OCI-LY1 (cell line): ENCODE measurements around the gene SERPINB8.

Experiments used
- H2AFZ ChIP-seq: fragments of 200-600 bp; sonication (generic), shearing (Covaris generic); 2 replicates; pipeline ENCODE4 v1.6.0; 2014; ENCODE audit warnings: antibody characterized with exemption, mild to moderate bottlenecking, low read length
- H3F3A ChIP-seq: fragments of 200-600 bp; sonication (generic), shearing (Covaris generic); 2 replicates; pipeline ENCODE4 v1.6.0; 2014; ENCODE audit warnings: mild to moderate bottlenecking, antibody characterized with exemption, low read length, moderate library complexity; ENCODE audit not compliant: insufficient read depth
- H3K27ac ChIP-seq: fragments of 200-600 bp; sonication (generic); 2 replicates; pipeline ENCODE4 v1.5.1; 2014; ENCODE audit warnings: low read length, mixed run types, mild to moderate bottlenecking, low read depth; ENCODE audit not compliant: poor library complexity, severe bottlenecking
- H3K27me3 ChIP-seq: fragments of 200-600 bp; sonication (generic); 2 replicates; pipeline ENCODE4 v1.6.0; 2014; ENCODE audit warnings: antibody characterized with exemption, mild to moderate bottlenecking, low read length, moderate library complexity; ENCODE audit not compliant: insufficient read depth
- H3K36me3 ChIP-seq: fragments of 200-600 bp; sonication (generic); 2 replicates; pipeline ENCODE4 v1.6.1; 2014; ENCODE audit warnings: mild to moderate bottlenecking, antibody characterized with exemption, low read length, moderate library complexity, mixed read lengths; ENCODE audit not compliant: insufficient read depth
- H3K4me1 ChIP-seq: fragments of 200-600 bp; sonication (generic); 2 replicates; pipeline ENCODE4 v1.5.1; 2014; ENCODE audit warnings: mild to moderate bottlenecking, low read length, moderate library complexity; ENCODE audit not compliant: insufficient read depth, severe bottlenecking
- H3K4me2 ChIP-seq: fragments of 200-600 bp; sonication (generic), shearing (Covaris generic); 2 replicates; pipeline ENCODE4 v1.6.1; 2014; ENCODE audit warnings: low read length
- H3K4me3 ChIP-seq: fragments of 200-600 bp; sonication (generic); 2 replicates; pipeline ENCODE4 v1.5.1; 2014; ENCODE audit warnings: low read length, low read depth, mild to moderate bottlenecking, mixed read lengths; ENCODE audit not compliant: poor library complexity, severe bottlenecking
- H3K79me2 ChIP-seq: fragments of 200-600 bp; shearing (Covaris generic); 2 replicates; pipeline ENCODE4 v1.6.1; 2016; ENCODE audit warnings: mixed run types, low read length, mixed read lengths; ENCODE audit not compliant: insufficient read depth
- H3K9ac ChIP-seq: fragments of 200-600 bp; sonication (generic), shearing (Covaris generic); 2 replicates; pipeline ENCODE4 v1.6.1; 2014; ENCODE audit warnings: mild to moderate bottlenecking, low read length, mixed read lengths
- H3K9me2 ChIP-seq: fragments of 200-600 bp; sonication (generic), shearing (Covaris generic); 2 replicates; pipeline ENCODE4 v1.6.1; 2014; ENCODE audit warnings: low read depth, mild to moderate bottlenecking, low read length, mixed read lengths
- H3K9me3 ChIP-seq: fragments of 200-600 bp; shearing (Covaris generic); 2 replicates; pipeline ENCODE4 v1.6.1; 2014; ENCODE audit warnings: low read length, mixed read lengths
- H4K20me1 ChIP-seq: fragments of 200-600 bp; sonication (generic), shearing (Covaris generic); 2 replicates; pipeline ENCODE4 v1.6.0; 2016; ENCODE audit warnings: mild to moderate bottlenecking, low read length; ENCODE audit not compliant: insufficient read depth
- CTCF ChIP-seq: fragments of 200-600 bp; sonication (generic), shearing (Covaris generic); IDR thresholded peaks from 2 replicates; pipeline ENCODE4 v1.5.1; 2017; ENCODE audit warnings: mild to moderate bottlenecking, antibody characterized with exemption, low read length, moderate library complexity, mixed read lengths
- EZH2 ChIP-seq: fragments of 200-600 bp; sonication (generic), shearing (Covaris generic); IDR thresholded peaks from 2 replicates; pipeline ENCODE4 v1.8.0; 2017; ENCODE audit warnings: borderline replicate concordance, mixed run types, mild to moderate bottlenecking, antibody characterized with exemption, low read length, moderate library complexity, mixed read lengths

Gene SERPINB8

GRCh38 chr18:63992751-63993150 is 22.9 kb downstream of the SERPINB8 start:
- Histone ChIP-seq H3K36me3 (no peaks in the 10 kb centered on the region), H3K4me1 (no peaks in the 10 kb centered on the region), H3K4me3 (no peak overlapping the region), H3K79me2 (no peaks in the 10 kb centered on the region), H2AFZ (no peak overlapping the region), H3K27me3 (no peaks in the 10 kb centered on the region), H3K9me3 (no peaks in the 10 kb centered on the region), H3K4me2 (no peak overlapping the region), H3K9ac (no peak overlapping the region), H3F3A (no peaks in the 10 kb centered on the region), H3K9me2 (no peaks in the 10 kb centered on the region), H4K20me1 (no peaks in the 10 kb centered on the region), H3K27ac (no peak overlapping the region)
- TF ChIP-seq EZH2 = no peak
- no peak for TF ChIP-seq CTCF

GRCh38 chr18:63994783-63995399 is 25.0 kb downstream of the SERPINB8 start:
- Histone ChIP-seq H3K4me1 (no peaks in the 10 kb centered on the region), H3K27me3 (no peaks in the 10 kb centered on the region), H4K20me1 (no peaks in the 10 kb centered on the region), H3K9ac (no peak overlapping the region), H3K9me2 (no peaks in the 10 kb centered on the region), H3K27ac (no peak overlapping the region), H3K4me3 (no peak overlapping the region), H2AFZ (no peak overlapping the region), H3K9me3 (no peaks in the 10 kb centered on the region), H3K4me2 (no peak overlapping the region), H3F3A (no peaks in the 10 kb centered on the region), H3K36me3 (no peaks in the 10 kb centered on the region), H3K79me2 (no peaks in the 10 kb centered on the region)
- peak; percentile 80 for TF ChIP-seq CTCF
- no peak for TF ChIP-seq EZH2

GRCh38 chr18:63997041-63997440 is 27.2 kb downstream of the SERPINB8 start:
- no peaks in the 10 kb centered on the region for H4K20me1 ChIP-seq
- H3K9ac ChIP-seq = no peak overlapping the region
- no peaks in the 10 kb centered on the region for H3K36me3 ChIP-seq
- TF ChIP-seq CTCF = no peak
- no peak for TF ChIP-seq EZH2
- H3K4me3 ChIP-seq = no peak overlapping the region
- no peaks in the 10 kb centered on the region for H3K9me2 ChIP-seq
- no peaks in the 10 kb centered on the region for H3K27me3 ChIP-seq
- H3K79me2 ChIP-seq = no peaks in the 10 kb centered on the region
- H3K27ac ChIP-seq = no peak overlapping the region
- H3K4me1 ChIP-seq = no peaks in the 10 kb centered on the region
- no peak overlapping the region for H2AFZ ChIP-seq
- H3F3A ChIP-seq = no peaks in the 10 kb centered on the region
- no peak overlapping the region for H3K4me2 ChIP-seq
- H3K9me3 ChIP-seq = no peaks in the 10 kb centered on the region
